Measurements from ENCODE around the gene PLAU.

GRCh38 chr10:73894245-73894971 lies 16.5 kb upstream of the PLAU start:
- TF ChIP-seq CTCF (IDR thresholded peaks at IDR 0.05; ENCODE audit: insufficient read depth, low read depth, low read length) (no peak), EZH2 (IDR thresholded peaks at IDR 0.05; ENCODE audit: insufficient read depth, low read length) (no peak)
